ENCODE measurements around the gene PSMA6.

GRCh38 chr14:35338731-35339405, 46.7 kb downstream of the PSMA6 start:
- TF ChIP-seq POLR2A (IDR thresholded peaks at IDR 0.05) (no peak), CTCF (IDR thresholded peaks at IDR 0.05) (no peak)
